GM19467 (cell line): Measurements from ENCODE around the gene TNNC1.

Source experiments
- ATAC-seq: cut with Tn5 transposase; IDR thresholded peaks from one replicate; pipeline ENCODE4 v1.9.1; 2021; ENCODE audit warnings: mild to moderate bottlenecking, moderate library complexity; ENCODE audit not compliant: unreplicated experiment

Gene TNNC1

GRCh38 chr3:52453496-52454249 lies at the start of gene TNNC1:
Gene TNNC1, minus strand, starts transcription at chr3:52454041. Its CDS starts 26 bp downstream, at chr3:52454015.
- ATAC-seq = no peak

- no peak for ATAC-seq
Observed at GRCh38 chr3:52502808-52503350, 49.0 kb upstream of the TNNC1 start.

DNA sequence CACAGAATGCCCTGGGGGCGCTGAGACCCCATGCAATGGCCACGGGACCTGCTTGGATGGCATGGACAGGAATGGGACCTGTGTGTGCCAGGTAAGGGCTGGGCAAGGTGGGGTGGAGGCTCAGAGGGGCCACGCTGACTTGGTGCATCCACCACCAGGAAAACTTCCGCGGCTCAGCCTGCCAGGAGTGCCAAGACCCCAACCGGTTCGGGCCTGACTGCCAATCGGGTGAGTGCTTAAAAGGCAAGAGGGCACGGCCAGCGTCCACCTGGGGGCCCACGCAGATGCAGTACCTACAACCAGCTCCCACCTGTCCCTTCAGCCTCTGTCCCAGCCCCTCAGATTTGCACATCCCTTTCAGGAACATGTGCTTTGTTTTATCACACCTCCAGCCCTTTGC lies 48.2 kb upstream of the TNNC1 start:
- ATAC-seq = no peak

- ATAC-seq = no peak
Observed at GRCh38 chr3:52501046-52501445, 47.2 kb upstream of the TNNC1 start.

DNA sequence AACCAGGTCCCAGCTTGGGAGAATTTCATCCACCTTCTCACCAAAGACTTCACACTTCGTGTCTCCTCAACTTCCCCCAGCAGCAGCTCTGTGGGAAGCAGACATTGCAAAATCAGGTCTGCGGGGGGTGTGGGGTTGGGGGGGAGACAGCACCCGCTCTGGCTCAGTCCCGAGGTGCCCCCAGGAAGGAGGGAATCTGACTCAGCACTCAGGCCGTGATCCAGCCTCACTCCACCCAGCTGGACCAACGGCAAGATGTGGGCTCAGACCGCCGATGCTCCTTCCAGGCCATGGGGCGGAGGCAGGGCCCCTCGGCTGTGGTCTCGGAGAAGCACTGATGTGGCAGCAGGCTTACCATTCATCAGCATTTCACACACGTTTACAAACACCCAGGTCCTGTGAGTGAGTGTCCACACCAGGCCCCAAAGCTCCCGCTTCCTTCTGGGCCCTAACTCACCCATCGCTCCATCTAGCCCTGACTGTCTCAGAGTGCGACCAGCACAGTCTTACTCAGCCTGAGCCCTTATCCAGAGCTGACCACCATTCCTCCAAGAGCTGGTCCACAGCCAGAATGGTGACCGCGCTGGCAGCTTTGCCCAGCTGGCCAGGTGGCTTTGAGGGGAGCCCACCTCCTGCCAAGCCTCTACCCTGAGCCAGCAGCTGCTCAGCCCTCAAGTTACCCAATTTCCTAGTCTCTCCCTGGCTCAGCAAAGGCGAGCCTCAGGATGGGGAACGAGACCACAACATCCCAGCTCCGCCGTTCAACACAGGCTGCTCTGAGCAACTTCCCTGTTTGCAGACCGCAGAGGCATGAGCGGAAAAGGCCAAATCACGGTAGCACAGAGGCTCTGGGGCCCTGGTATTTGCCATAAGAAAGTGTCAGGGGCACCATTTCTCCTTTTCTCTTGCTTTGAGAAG lies 44.6 kb upstream of the TNNC1 start:
- no peak for ATAC-seq

- ATAC-seq = no peak
Observed at GRCh38 chr3:52495777-52496602, 42.1 kb upstream of the TNNC1 start.

- ATAC-seq = no peak
Observed at GRCh38 chr3:52494886-52495495, 41.1 kb upstream of the TNNC1 start, which contains the start of gene STAB1. Gene STAB1, plus strand, starts transcription at chr3:52495338. Its CDS starts 76 bp downstream, at chr3:52495414.

DNA sequence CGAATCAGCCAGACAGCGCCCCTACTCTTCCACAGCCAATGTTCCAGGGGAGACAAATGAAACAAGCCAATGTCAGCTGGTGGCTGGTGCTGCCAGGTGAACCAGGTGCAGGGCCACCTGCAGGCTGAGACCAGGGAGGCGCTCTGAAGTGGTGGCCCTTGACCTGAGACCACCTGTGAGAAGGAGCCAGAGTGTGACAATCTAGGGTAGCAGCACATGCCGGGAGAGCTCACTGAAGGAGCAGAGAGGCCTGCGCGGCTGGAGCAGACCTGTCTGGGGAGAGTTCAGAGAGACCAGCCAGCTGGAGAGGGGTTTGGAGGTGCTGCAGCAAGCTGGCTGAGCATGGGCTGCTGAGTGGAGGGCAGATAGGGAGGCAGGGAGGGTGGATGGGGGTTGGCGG lies 40.6 kb upstream of the TNNC1 start:
- ATAC-seq = no peak

- no peak for ATAC-seq
Observed at GRCh38 chr3:52493232-52494017, 39.6 kb upstream of the TNNC1 start.

DNA sequence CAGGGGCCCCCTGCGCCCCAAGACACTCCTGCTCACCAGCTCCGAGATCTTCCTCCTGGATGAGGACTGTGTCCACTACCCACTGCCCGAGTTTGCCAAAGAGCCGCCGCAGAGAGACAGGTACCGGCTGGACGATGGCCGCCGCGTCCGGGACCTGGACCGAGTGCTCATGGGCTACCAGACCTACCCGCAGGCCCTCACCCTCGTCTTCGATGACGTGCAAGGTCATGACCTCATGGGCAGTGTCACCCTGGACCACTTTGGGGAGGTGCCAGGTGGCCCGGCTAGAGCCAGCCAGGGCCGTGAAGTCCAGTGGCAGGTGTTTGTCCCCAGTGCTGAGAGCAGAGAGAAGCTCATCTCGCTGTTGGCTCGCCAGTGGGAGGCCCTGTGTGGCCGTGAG lies 38.2 kb upstream of the TNNC1 start:
- no peak for ATAC-seq

- no peak for ATAC-seq
Observed at GRCh38 chr3:52490939-52491526, 37.2 kb upstream of the TNNC1 start.

DNA sequence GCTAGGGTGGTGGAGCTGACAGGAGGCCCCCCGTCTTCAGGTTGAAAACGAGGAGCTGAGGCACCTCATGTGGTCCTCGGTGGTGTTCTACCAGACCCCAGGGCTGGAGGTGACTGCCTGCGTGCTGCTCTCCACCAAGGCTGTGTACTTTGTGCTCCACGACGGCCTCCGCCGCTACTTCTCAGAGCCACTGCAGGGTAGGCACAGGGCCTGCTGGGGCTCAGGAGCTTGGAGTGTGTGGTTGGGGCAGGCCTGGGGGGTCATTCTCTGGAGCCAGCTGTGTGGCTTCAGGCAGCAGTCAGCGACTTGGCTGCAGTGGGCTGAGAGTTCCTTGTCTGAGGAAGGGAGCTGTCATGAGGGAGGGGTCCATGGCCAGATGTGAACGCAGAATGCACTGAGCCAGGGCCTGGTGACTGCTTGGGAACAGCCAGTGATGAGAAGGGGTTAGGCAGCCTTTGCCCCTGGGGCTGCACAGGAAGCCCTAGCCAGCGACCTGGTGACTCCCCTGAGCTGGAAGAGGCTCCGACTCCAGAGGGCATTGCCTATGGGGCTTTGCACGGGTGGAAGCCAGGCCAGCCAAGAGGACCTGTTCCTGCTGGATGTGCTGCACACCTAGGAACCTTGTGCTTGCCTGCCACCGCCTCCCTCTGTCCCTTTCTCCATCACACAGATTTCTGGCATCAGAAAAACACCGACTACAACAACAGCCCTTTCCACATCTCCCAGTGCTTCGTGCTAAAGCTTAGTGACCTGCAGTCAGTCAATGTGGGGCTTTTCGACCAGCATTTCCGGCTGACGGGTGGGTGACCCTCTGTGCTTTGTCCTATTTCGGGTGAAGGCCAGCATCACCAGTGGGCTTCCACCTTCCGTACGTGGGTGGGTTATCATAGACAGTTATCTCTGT lies 36.4 kb upstream of the TNNC1 start:
- ATAC-seq = no peak

GRCh38 chr3:52489453-52489852 lies 35.6 kb upstream of the TNNC1 start:
- no peak for ATAC-seq

DNA sequence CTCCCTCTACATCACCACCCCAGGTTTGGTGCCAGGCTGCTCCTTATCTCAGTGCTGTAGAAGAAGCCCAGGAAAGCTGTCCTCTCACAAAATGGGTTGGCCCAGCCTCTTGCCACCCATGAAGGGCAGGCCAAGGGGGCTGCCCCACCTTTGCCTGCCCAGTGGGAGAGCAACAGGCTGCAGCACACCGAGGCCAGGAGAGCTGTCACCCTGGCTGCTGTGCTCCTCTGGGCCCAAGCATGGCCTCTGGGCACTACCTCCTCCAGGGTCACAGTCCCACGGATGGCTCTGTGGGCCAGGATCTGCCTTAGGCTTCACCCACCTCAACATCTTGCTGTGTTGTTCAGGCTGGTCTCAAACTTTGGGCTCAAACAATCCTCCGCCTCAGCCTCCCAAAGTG lies 34.9 kb upstream of the TNNC1 start:
- no peak for ATAC-seq

GRCh38 chr3:52487788-52488691 lies 34.2 kb upstream of the TNNC1 start:
- ATAC-seq = no peak

- no peak for ATAC-seq
Observed at GRCh38 chr3:52487050-52487787, 33.4 kb upstream of the TNNC1 start.
